Umbilical cord (tissue), 2 donors: Measurements from ENCODE around the gene PGLYRP2. TPM values are rescaled to one million over a fixed set of nuclear protein-coding genes. Genes with fewer than 3 reads are reported as not detected.
"Not testable (repeated sequence)": the region's sequence is repeated elsewhere in the genome, so short reads cannot be mapped to it uniquely, and the experiment has no call there.

Source experiments
- DNase-seq: peaks from one replicate; pipeline ENCODE4 v3.0.0-alpha.2; 2015; ENCODE audit warnings: low spot score
- total RNA-seq: library from RNA; depleted of rRNA; stranded (reverse); fragments of >200 nt; gene quantifications from one replicate; pipeline ENCODE4 v1.2.3, GENCODE V29; 2014; ENCODE audit warnings: low replicate concordance; ENCODE audit not compliant: insufficient read depth

Gene PGLYRP2
- not detected for total RNA-seq

GRCh38 chr19:15479391-15480345 is at the start of gene PGLYRP2:
TSS of gene PGLYRP2 (minus strand) at chr19:15479501. CDS start at chr19:15479371, 130 bp downstream.
- DNase-seq = no peak

GRCh38 chr19:15527705-15528104 is 48.4 kb upstream of the PGLYRP2 start:
- no peak for DNase-seq

GRCh38 chr19:15526408-15526807 is 47.1 kb upstream of the PGLYRP2 start:
- no peak for DNase-seq

GRCh38 chr19:15525291-15525690 is 46.0 kb upstream of the PGLYRP2 start:
- DNase-seq = no peak

- DNase-seq = no peak
Measured at GRCh38 chr19:15524781-15525180, 45.5 kb upstream of the PGLYRP2 start.

- no peak for DNase-seq
Measured at GRCh38 chr19:15519433-15519976, 40.2 kb upstream of the PGLYRP2 start.

GRCh38 chr19:15517778-15518177 is 38.5 kb upstream of the PGLYRP2 start:
- DNase-seq = no peak

- no peak for DNase-seq
Measured at GRCh38 chr19:15516363-15516762, 37.1 kb upstream of the PGLYRP2 start.

- DNase-seq = not testable (repeated sequence)
Measured at GRCh38 chr19:15515227-15515625, 35.9 kb upstream of the PGLYRP2 start.

GRCh38 chr19:15511671-15512424 is 32.5 kb upstream of the PGLYRP2 start:
- no peak for DNase-seq

- no peak for DNase-seq
Measured at GRCh38 chr19:15508035-15508710, 28.9 kb upstream of the PGLYRP2 start, which contains the start of gene CYP4F22. TSS of gene CYP4F22 (plus strand) at chr19:15508525. CDS start at chr19:15525337, 16,812 bp downstream.

GRCh38 chr19:15507068-15508034 is 28.1 kb upstream of the PGLYRP2 start:
- no peak for DNase-seq

- no peak for DNase-seq
Measured at GRCh38 chr19:15506074-15506571, 26.8 kb upstream of the PGLYRP2 start.

GRCh38 chr19:15502264-15502663 is 23.0 kb upstream of the PGLYRP2 start:
- no peak for DNase-seq

GRCh38 chr19:15501596-15501995 is 22.3 kb upstream of the PGLYRP2 start:
- no peak for DNase-seq

- DNase-seq = no peak
Measured at GRCh38 chr19:15498910-15499309, 19.6 kb upstream of the PGLYRP2 start.

GRCh38 chr19:15498156-15498858 is 19.0 kb upstream of the PGLYRP2 start:
- DNase-seq = no peak

- no peak for DNase-seq
Measured at GRCh38 chr19:15495151-15495550, 15.8 kb upstream of the PGLYRP2 start.

GRCh38 chr19:15488489-15489226 is 9.4 kb upstream of the PGLYRP2 start:
- DNase-seq = no peak
